K562 (cell line): Measurements from ENCODE around the gene SNX15. TPM values are rescaled to one million over a fixed set of nuclear protein-coding genes. Genes with fewer than 3 reads are reported as not detected.

Experiments used
- BRD9 ChIP-seq: fragments of 450-650 bp; IDR thresholded peaks from 2 replicates; pipeline ENCODE4 v1.6.1; 2018; ENCODE audit warnings: low read depth; ENCODE audit not compliant: partially characterized antibody
- CBX2 ChIP-seq: fragments of 200-600 bp; sonication (generic); IDR thresholded peaks from one replicate; pipeline ENCODE4 v1.6.1; 2012; ENCODE audit warnings: mild to moderate bottlenecking, low read length, inconsistent platforms; ENCODE audit not compliant: insufficient read depth, poor library complexity, severe bottlenecking
- CHD1 ChIP-seq: fragments of 200-600 bp; sonication (generic); IDR thresholded peaks from one replicate; pipeline ENCODE4 v1.6.1; 2012; ENCODE audit warnings: mild to moderate bottlenecking, moderate library complexity, low read length, inconsistent platforms
- EGR1 ChIP-seq: fragments of 450-650 bp; conservative IDR thresholded peaks from 2 replicates; pipeline ENCODE4 v1.6.1; 2017; ENCODE audit warnings: mild to moderate bottlenecking
- FOXP1 ChIP-seq: sonication (generic); formaldehyde crosslinking; IDR thresholded peaks from 2 replicates; pipeline ENCODE4 v1.8.0; 2022; ENCODE audit warnings: mild to moderate bottlenecking, missing genetic modification reagents
- KLF13 ChIP-seq: fragments of 450-650 bp; IDR thresholded peaks from 2 replicates; pipeline ENCODE4 v1.6.1; 2016; ENCODE audit warnings: missing genetic modification characterization, low read depth, mild to moderate bottlenecking, missing compliant biosample characterization, moderate library complexity, borderline replicate concordance
- LARP7 ChIP-seq: fragments of 450-650 bp; IDR thresholded peaks from 2 replicates; pipeline ENCODE4 v1.6.1; 2016
- MCM2 ChIP-seq: fragments of 450-650 bp; IDR thresholded peaks from 2 replicates; pipeline ENCODE4 v1.6.1; 2017; ENCODE audit warnings: low read depth, mild to moderate bottlenecking
- MEF2D ChIP-seq: conservative IDR thresholded peaks from 2 replicates; pipeline ENCODE4 v1.6.1; 2016; ENCODE audit warnings: low read depth, missing genetic modification characterization, missing compliant biosample characterization
- TAF1 ChIP-seq: IDR thresholded peaks from 2 replicates; pipeline ENCODE4 v1.6.1; 2011; ENCODE audit warnings: mild to moderate bottlenecking, low read length, moderate library complexity; ENCODE audit not compliant: insufficient read depth, control insufficient read depth, severe bottlenecking; ENCODE audit errors: extremely low read depth
- TEAD4 ChIP-seq, 2 experiments: sonication (generic) in 1 of 2; formaldehyde crosslinking in 1 of 2; IDR thresholded peaks; 2 replicates each; pipeline versions ENCODE4 v1.6.1 to v1.8.0; 2012 to 2022; ENCODE audit warnings: borderline replicate concordance in 1 of 2, inconsistent platforms in 1 of 2, low read length in 1 of 2, mild to moderate bottlenecking in 1 of 2, missing genetic modification reagents in 1 of 2
- ZBTB12 ChIP-seq: fragments of 250-450 bp; sonication (Bioruptor Pico); IDR thresholded peaks from 2 replicates; pipeline ENCODE4 v1.4.0; 2020
- ZNF232 ChIP-seq: sonication (generic); formaldehyde crosslinking; IDR thresholded peaks from 2 replicates; pipeline ENCODE4 v1.8.0; 2022; ENCODE audit warnings: mild to moderate bottlenecking, missing genetic modification reagents
- polyA plus RNA-seq, 8 experiments: library from polyadenylated mRNA; depleted of rRNA in 4 of 8; stranded (reverse) in 5 of 8; unstranded in 3 of 8; fragments of >200 nt; fragmentation: Nextera tagmentation in 2 of 8; fragmentation: Illumina TruSeq in 1 of 8; extraction: Ambion mirVana in 2 of 8; extraction: Trizol in 1 of 8; gene quantifications; 2 replicates each; pipeline versions ENCODE4 v1.2.1 to v1.2.3, GENCODE V29; 2011 to 2014; ENCODE audit warnings: inconsistent platforms in 1 of 8, missing spikeins in 1 of 8
- total RNA-seq, 7 experiments: library from RNA; depleted of rRNA in 6 of 7; stranded (reverse); fragments of >200 nt in 6 of 7; fragmentation: Illumina TruSeq in 2 of 7; extraction: Trizol in 2 of 7; gene quantifications; 2 replicates each; pipeline versions ENCODE4 v1.2.1 to v1.2.3, GENCODE V29; 2011 to 2021; ENCODE audit warnings: low replicate concordance in 1 of 7
- TF ChIP-seq, protein P1 (sequence below): IDR thresholded peaks from 3 replicates; pipeline ENCODE4 v1.6.1; 2011; ENCODE audit warnings: borderline replicate concordance, mild to moderate bottlenecking, moderate library complexity; ENCODE audit not compliant: insufficient read length; ENCODE audit errors: extremely low read depth
- TF ChIP-seq, protein P2 (sequence below): sonication (generic); formaldehyde crosslinking; IDR thresholded peaks from 2 replicates; pipeline ENCODE4 v1.8.1; 2023; ENCODE audit warnings: mild to moderate bottlenecking, missing genetic modification reagents
- TF ChIP-seq, protein P3 (sequence below): sonication (generic); formaldehyde crosslinking; IDR thresholded peaks from 2 replicates; pipeline ENCODE4 v1.8.1; 2023; ENCODE audit warnings: mild to moderate bottlenecking, missing genetic modification reagents
- TF ChIP-seq, protein P4 (sequence below): fragments of 450-650 bp; IDR thresholded peaks from 2 replicates; pipeline ENCODE4 v1.6.1; 2016; ENCODE audit warnings: antibody characterized with exemption

SNX15 gene
- total and polyA plus RNA-seq, 9 of the 15 experiments (the other 6 are each of a cell fraction or from before 2014, with no cell fraction given): 1.8 to 27.8 (median 15.2) TPM

- TF ChIP-seq, protein P1, sequence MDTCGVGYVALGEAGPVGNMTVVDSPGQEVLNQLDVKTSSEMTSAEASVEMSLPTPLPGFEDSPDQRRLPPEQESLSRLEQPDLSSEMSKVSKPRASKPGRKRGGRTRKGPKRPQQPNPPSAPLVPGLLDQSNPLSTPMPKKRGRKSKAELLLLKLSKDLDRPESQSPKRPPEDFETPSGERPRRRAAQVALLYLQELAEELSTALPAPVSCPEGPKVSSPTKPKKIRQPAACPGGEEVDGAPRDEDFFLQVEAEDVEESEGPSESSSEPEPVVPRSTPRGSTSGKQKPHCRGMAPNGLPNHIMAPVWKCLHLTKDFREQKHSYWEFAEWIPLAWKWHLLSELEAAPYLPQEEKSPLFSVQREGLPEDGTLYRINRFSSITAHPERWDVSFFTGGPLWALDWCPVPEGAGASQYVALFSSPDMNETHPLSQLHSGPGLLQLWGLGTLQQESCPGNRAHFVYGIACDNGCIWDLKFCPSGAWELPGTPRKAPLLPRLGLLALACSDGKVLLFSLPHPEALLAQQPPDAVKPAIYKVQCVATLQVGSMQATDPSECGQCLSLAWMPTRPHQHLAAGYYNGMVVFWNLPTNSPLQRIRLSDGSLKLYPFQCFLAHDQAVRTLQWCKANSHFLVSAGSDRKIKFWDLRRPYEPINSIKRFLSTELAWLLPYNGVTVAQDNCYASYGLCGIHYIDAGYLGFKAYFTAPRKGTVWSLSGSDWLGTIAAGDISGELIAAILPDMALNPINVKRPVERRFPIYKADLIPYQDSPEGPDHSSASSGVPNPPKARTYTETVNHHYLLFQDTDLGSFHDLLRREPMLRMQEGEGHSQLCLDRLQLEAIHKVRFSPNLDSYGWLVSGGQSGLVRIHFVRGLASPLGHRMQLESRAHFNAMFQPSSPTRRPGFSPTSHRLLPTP: no peak
- TF ChIP-seq, protein P2, sequence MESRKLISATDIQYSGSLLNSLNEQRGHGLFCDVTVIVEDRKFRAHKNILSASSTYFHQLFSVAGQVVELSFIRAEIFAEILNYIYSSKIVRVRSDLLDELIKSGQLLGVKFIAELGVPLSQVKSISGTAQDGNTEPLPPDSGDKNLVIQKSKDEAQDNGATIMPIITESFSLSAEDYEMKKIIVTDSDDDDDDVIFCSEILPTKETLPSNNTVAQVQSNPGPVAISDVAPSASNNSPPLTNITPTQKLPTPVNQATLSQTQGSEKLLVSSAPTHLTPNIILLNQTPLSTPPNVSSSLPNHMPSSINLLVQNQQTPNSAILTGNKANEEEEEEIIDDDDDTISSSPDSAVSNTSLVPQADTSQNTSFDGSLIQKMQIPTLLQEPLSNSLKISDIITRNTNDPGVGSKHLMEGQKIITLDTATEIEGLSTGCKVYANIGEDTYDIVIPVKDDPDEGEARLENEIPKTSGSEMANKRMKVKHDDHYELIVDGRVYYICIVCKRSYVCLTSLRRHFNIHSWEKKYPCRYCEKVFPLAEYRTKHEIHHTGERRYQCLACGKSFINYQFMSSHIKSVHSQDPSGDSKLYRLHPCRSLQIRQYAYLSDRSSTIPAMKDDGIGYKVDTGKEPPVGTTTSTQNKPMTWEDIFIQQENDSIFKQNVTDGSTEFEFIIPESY (CRISPR knock-in tag): 0 out of 2 replicates have a peak, but pooled peaks have one; percentile 36
- peak; percentile 62; the same call in 1 of the 2 replicates for TF ChIP-seq KLF13
- TF ChIP-seq BRD9: peak; percentile 78
- TF ChIP-seq ZBTB12 (CRISPR knock-in tag): no peak
- 0 out of 2 replicates have a peak, but pooled peaks have one; percentile 32 for TF ChIP-seq MEF2D (tag)
- TF ChIP-seq CBX2: no peak
- no peak for TF ChIP-seq LARP7
- TF ChIP-seq FOXP1 (CRISPR knock-in tag): 0 out of 2 replicates have a peak, but pooled peaks have one; percentile 31
- peak; percentile 78 for TF ChIP-seq EGR1
- peak; percentile 52 for TF ChIP-seq TAF1
- TF ChIP-seq MCM2: no peak
- peak; percentile 25; the same call in 1 of the 2 replicates for TF ChIP-seq TEAD4 (IDR thresholded peaks at IDR 0.05; ENCODE audit: low read length)
- TF ChIP-seq TEAD4 (CRISPR knock-in tag; IDR thresholded peaks at IDR 0.05; ENCODE audit: borderline replicate concordance): no peak
- no peak for TF ChIP-seq CHD1
- 0 out of 2 replicates have a peak, but pooled peaks have one; percentile 51 for TF ChIP-seq ZNF232 (CRISPR knock-in tag)
- TF ChIP-seq, protein P3, sequence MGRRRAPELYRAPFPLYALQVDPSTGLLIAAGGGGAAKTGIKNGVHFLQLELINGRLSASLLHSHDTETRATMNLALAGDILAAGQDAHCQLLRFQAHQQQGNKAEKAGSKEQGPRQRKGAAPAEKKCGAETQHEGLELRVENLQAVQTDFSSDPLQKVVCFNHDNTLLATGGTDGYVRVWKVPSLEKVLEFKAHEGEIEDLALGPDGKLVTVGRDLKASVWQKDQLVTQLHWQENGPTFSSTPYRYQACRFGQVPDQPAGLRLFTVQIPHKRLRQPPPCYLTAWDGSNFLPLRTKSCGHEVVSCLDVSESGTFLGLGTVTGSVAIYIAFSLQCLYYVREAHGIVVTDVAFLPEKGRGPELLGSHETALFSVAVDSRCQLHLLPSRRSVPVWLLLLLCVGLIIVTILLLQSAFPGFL (CRISPR knock-in tag): no peak
- TF ChIP-seq, protein P4, sequence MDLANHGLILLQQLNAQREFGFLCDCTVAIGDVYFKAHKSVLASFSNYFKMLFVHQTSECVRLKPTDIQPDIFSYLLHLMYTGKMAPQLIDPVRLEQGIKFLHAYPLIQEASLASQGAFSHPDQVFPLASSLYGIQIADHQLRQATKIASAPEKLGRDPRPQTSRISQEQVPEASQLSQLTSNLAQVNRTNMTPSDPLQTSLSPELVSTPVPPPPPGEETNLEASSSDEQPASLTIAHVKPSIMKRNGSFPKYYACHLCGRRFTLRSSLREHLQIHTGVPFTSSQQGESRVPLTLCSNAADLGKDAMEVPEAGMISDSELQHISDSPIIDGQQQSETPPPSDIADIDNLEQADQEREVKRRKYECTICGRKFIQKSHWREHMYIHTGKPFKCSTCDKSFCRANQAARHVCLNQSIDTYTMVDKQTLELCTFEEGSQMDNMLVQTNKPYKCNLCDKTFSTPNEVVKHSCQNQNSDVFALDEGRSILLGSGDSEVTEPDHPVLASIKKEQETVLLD: peak; percentile 58; the same call in 1 of the 2 replicates
These were observed 30.4 kb upstream of the SNX15 start, which contains the start of gene BATF2 (continued) for GRCh38 chr11:64996710-64997380.
